GM12891 (cell line): ENCODE data around the gene AKAP5. TPM values are rescaled to one million over a fixed set of nuclear protein-coding genes. Genes with fewer than 3 reads are reported as not detected.

Source experiments
- DNase-seq: peaks from one replicate; pipeline ENCODE4 v3.0.0; 2011; ENCODE audit warnings: low spot score; ENCODE audit not compliant: insufficient read length
- FAIRE-seq: peaks from 2 replicates; lab custom pipeline; 2011; peaks lifted over from hg19 to GRCh38; lab: Jason Lieb, UNC
- PAX5 ChIP-seq: IDR thresholded peaks from 2 replicates; pipeline ENCODE4 v1.6.1; 2011; ENCODE audit warnings: low read length, moderate library complexity, mild to moderate bottlenecking; ENCODE audit not compliant: insufficient read depth, severe bottlenecking
- POLR2A ChIP-seq: IDR thresholded peaks from 2 replicates; pipeline ENCODE4 v1.6.1; 2011; ENCODE audit warnings: low read depth, low read length, control low read depth
- POLR2AphosphoS5 ChIP-seq: IDR thresholded peaks from 2 replicates; pipeline ENCODE4 v1.6.1; 2011; ENCODE audit warnings: low read depth, low read length, control low read depth
- POU2F2 ChIP-seq: IDR thresholded peaks from 2 replicates; pipeline ENCODE4 v1.6.1; 2011; ENCODE audit warnings: low read depth, mild to moderate bottlenecking, control low read depth, low read length, moderate library complexity
- SPI1 ChIP-seq: IDR thresholded peaks from 2 replicates; pipeline ENCODE4 v1.6.1; 2011; ENCODE audit warnings: low read depth, low read length, control low read depth
- TAF1 ChIP-seq: IDR thresholded peaks from 2 replicates; pipeline ENCODE4 v1.6.1; 2011; ENCODE audit warnings: low read depth, low read length, control low read depth
- polyA plus RNA-seq: library from polyadenylated mRNA; unstranded; fragments of >200 nt; gene quantifications from one replicate; pipeline ENCODE4 v1.2.1, GENCODE V29; 2012; ENCODE audit warnings: low read depth, missing spikeins, inconsistent platforms; ENCODE audit not compliant: missing spikeins

AKAP5 gene, protein sequence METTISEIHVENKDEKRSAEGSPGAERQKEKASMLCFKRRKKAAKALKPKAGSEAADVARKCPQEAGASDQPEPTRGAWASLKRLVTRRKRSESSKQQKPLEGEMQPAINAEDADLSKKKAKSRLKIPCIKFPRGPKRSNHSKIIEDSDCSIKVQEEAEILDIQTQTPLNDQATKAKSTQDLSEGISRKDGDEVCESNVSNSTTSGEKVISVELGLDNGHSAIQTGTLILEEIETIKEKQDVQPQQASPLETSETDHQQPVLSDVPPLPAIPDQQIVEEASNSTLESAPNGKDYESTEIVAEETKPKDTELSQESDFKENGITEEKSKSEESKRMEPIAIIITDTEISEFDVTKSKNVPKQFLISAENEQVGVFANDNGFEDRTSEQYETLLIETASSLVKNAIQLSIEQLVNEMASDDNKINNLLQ
- polyA plus RNA-seq: 2.3 TPM

GRCh38 chr14:64465191-64465822 lies at the start of gene AKAP5:
AKAP5 (plus strand) TSS chr14:64465499; CDS start chr14:64468395, 2,896 bp downstream.
- peak; percentile 55 for FAIRE-seq
- TF ChIP-seq TAF1 (no peak), POLR2AphosphoS5 (no peak), PAX5 (peak; percentile 41)
- DNase-seq: peak; percentile 50

GRCh38 chr14:64416348-64416932 lies 48.9 kb upstream of the AKAP5 start:
- FAIRE-seq (no peak), DNase-seq (no peak)
- TF ChIP-seq TAF1: no peak
- no peak for TF ChIP-seq POU2F2

DNA sequence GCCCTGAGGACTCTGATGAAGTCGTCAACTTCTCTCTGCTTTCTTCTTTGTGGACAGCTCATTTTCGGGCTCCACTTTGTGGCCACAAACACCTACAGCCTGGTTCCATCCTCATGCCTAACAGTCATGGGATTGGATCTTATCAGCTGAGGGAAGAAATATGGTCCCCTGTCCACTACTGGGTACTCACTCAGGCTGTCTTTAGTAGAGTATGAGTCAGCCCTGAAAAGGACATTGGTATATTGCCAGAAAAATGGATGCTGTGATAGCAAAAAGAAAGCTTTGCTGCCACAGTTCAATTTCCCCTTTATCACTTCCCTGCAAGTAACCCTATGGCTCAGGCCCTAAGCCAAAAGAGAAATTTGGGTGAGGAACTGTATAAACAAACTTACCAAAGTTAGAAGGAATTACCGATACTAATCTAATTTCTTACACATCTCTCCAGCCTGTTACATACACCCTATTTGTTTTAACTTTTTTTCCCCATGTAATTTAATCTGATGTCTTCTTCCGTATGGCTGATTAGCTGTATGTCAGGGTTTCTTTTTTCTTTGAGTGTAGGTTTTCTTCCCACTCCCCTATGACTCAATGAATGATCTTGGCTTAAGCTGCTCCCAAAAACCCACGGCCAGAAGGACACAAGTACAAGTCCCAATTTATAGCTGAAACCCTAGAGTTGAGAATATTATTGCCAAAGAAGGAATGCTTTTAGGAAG lies 48.1 kb upstream of the AKAP5 start:
- TF ChIP-seq POU2F2 (no peak), SPI1 (no peak), POLR2AphosphoS5 (no peak), POLR2A (no peak), TAF1 (no peak), PAX5 (no peak)
- no peak for FAIRE-seq

DNA sequence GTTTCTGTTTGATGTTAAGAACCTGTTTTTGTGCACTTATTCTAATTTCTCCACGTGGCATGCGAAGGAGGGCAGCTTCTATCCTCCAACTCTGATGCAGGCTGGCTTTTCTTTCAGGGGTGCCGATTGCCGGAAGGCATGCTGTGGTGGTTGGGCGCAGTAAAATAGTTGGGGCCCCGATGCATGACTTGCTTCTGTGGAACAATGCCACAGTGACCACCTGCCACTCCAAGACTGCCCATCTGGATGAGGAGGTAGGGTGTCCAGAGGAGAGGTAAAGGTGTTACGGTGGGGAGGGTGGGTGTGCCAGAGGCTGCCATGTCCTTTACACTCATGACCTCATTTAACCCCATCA lies 47.6 kb upstream of the AKAP5 start:
- FAIRE-seq: no peak
- no peak for TF ChIP-seq POU2F2
- no peak for TF ChIP-seq PAX5
- no peak for TF ChIP-seq TAF1
- TF ChIP-seq POLR2AphosphoS5: no peak
- TF ChIP-seq SPI1: no peak
- TF ChIP-seq POLR2A: no peak
- no peak for DNase-seq

More for the DNA sequence above, 48.1 kb upstream of the AKAP5 start:
- DNase-seq: no peak

- TF ChIP-seq POU2F2: no peak
- no peak for TF ChIP-seq TAF1
- no peak for TF ChIP-seq PAX5
- TF ChIP-seq POLR2A: no peak
- no peak for TF ChIP-seq SPI1
- no peak for TF ChIP-seq POLR2AphosphoS5
- DNase-seq (no peak), FAIRE-seq (no peak)
Observed at GRCh38 chr14:64419003-64419402, 46.3 kb upstream of the AKAP5 start.

DNA sequence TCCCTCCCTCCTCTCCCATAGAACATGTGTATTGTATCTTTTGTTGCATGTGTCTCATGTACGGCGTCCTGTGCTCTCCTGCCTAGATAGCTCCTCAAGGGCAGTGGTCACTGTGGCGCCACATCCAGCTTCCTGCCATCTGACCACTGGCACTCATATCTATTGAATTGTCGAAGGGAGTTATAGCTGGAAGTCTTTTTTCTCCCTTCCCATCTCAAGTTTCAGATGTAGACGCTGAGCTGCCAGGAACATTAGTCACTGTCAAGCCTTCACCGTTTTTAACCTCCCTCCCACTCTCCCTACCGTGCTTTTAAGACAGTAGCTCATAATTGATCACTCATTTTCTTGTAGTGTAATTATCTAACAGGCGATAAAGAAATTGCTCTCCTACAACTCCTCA lies 44.1 kb upstream of the AKAP5 start:
- no peak for TF ChIP-seq POLR2AphosphoS5
- DNase-seq: no peak
- no peak for FAIRE-seq

GRCh38 chr14:64422005-64422404 lies 43.3 kb upstream of the AKAP5 start:
- no peak for FAIRE-seq
- TF ChIP-seq TAF1: no peak
- TF ChIP-seq SPI1: no peak
- no peak for TF ChIP-seq POLR2A
- no peak for TF ChIP-seq POLR2AphosphoS5
- TF ChIP-seq PAX5: no peak
- DNase-seq: no peak

DNA sequence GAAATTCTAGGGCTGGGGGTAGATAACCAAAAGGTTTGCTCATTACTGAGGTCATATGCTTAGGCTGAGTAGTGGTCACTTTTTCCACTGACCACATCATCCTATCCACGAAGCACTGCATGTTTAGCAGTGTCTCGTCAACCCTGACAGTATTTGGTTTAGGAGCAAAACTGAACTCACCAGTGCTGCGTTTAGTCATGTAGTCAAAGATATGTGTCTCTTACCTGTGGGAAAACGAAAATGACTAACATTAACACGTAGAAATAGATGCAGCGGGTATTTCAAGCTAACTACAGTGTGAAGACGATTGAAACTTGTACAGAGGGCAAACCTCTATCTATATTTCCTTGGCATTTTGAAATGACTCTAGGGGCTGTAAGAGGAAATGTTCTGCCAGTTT lies 42.5 kb upstream of the AKAP5 start:
- FAIRE-seq (no peak), DNase-seq (no peak)

GRCh38 chr14:64423987-64424386 lies 41.3 kb upstream of the AKAP5 start:
- FAIRE-seq: peak; percentile 33

More for the DNA sequence above, 42.5 kb upstream of the AKAP5 start:
- TF ChIP-seq PAX5: no peak
- no peak for TF ChIP-seq TAF1

More at GRCh38 chr14:64423987-64424386, 41.3 kb upstream of the AKAP5 start:
- TF ChIP-seq PAX5 (no peak), POLR2AphosphoS5 (no peak), POU2F2 (no peak), POLR2A (no peak), SPI1 (no peak), TAF1 (no peak)
- DNase-seq: no peak
